Measurements from ENCODE around the gene CGB2. TPM values are rescaled to one million over a fixed set of nuclear protein-coding genes. Genes with fewer than 3 reads are reported as not detected.
"Not testable (repeated sequence)": the region's sequence is repeated elsewhere in the genome, so short reads cannot be mapped to it uniquely, and the experiment has no call there.

CGB2 gene
- total RNA-seq, 1 donor from 2014 or later, result not detected

DNA sequence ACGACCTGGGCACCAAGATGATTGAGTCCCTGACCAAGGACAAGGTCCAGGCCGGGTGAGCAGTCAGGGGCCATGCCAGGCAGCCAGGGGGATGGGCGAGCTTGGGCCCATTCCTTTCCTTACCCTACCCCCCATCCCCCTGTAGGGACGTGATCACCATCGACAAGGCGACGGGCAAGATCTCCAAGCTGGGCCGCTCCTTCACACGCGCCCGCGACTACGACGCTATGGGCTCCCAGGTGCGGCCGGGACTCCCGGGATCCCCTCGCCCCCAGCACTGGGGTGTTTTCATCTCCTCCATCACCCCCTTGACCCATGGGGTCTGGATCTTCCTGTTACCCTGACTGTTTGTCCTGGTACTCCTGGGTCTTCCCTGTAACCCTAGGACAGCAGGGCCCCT is 21.9 kb upstream of the CGB2 start:
- no peak for DNase-seq (ENCODE audit: low read depth in 2 of 2)

DNA sequence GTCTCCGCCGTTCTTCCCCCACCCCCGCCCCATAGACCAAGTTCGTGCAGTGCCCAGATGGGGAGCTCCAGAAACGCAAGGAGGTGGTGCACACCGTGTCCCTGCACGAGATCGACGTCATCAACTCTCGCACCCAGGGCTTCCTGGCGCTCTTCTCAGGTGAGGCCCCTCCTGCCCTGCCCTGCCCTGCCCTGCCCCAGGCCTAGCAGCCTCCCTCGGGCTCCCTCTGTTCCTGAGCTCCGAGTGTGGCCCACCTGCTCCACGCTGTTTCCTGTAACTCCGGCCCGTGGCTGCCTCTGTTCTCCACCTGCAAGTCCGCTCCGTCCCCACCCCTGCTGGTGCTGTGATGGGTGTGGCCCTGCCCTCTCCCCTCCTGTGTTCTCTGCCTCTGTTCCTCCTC is 21.2 kb upstream of the CGB2 start:
- no peak for DNase-seq (ENCODE audit: low read depth in 2 of 2)

GRCh38 chr19:49011194-49011593 is 20.5 kb upstream of the CGB2 start:
- DNase-seq (ENCODE audit: low read depth in 2 of 2), result no peak

GRCh38 chr19:49014123-49014869 is 17.4 kb upstream of the CGB2 start:
- DNase-seq (ENCODE audit: low read depth in 2 of 2), result no peak

DNA sequence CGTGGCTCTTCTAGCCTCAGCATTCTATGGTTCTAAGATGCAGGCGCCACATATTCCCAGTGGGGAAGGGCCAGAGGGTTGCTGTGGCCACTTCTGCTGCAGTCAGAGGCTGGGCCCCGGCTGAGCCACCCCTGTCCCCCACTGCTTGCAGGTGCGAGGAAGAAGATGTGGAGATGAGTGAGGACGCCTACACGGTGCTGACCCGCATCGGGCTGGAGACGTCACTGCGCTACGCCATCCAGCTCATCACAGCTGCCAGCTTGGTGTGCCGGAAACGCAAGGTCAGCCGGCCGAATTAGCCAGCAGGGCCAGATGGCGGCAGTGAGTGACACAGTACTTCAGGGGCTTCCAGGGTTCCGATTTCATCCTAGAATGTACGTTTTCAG is 16.8 kb upstream of the CGB2 start:
- no peak for DNase-seq (ENCODE audit: low read depth in 2 of 2)

DNA sequence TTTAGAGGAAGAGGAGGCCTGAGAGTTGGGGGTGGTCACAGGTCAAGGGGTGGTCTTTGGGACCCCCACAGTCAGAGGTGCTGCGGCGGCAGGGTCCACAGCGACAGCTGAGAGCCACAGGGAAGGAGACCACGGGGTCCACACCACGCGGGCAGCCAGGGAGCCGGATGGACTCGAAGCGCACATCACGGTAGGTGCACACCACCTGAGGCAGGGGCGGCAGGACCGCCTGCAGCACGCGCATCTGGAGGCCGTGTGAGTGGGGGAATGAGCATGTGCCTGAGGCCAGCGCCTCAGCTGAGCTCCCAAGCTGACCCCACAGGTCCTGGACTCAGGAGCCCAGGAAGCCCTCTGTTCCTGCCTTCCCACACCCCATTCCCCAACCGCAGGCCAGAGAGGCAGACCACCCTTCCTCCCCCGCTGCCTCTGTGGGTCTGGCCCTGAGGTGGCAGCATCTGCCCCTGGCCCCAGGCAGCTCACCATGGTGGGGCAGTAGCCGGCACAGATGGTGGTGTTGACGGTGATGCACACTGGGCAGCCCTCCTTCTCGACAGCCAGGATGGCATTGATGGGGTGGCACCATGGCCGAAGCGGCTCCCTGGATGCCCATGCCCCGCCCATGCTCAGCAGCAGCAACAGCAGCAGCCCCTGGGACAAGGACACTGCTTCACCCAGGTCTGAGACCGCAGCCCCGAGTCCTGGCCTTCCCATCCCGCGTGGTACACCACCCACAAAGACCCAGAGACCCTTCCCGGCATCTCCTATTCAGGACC is 15.4 kb upstream of the CGB2 start:
- no peak for DNase-seq (ENCODE audit: low read depth in 2 of 2)

- no peak for DNase-seq (ENCODE audit: low read depth in 2 of 2)
Measured at GRCh38 chr19:49017041-49017665, 14.5 kb upstream of the CGB2 start, which contains the start of gene LHB. LHB (minus strand) TSS chr19:49017091; CDS start chr19:49017081, 10 bp downstream.

- DNase-seq (ENCODE audit: low read depth in 2 of 2), result peak; percentile 60 to 72
Measured at GRCh38 chr19:49017666-49018351, 13.9 kb upstream of the CGB2 start.

DNA sequence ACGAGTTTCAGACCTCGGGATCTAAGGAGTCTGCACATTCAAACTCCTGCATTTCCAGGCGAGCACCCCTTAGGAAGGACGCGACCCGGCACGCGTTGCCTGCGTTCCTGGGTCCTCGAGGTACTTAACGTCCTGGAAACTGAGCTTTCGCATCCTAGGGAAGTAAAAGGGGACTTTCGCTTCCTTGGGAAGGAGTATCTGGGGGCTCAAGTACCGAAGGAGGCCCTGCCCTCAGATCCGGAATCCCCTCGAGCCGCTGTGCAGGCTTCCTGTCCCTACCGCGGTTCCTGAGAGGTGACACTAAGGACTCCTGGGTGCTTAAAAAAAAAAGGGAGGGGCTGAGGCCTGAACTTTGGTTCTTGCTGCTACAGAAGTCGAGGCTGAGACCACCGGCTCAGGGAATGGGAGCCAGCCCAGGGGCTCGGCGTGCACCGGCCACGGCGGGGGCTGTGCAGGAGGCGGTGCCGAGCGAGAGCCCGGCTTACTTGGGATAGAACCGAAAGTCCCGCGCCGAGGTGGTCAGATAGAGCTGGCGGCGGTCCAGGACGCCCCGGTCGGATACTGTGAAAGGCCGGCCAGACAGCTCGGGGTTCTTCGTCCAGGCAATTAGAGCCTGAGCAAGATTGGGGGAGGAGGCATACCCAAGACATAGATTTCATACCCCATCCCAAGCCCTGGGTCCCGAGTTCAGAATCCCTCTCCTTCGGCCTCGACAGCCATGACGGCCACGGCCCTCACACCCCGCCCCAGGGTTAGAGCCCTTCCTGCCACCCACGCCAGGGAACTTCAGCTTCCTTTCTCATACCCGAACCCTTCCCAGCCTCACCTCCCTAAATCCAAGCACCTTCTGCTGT is 13.1 kb upstream of the CGB2 start:
- DNase-seq (ENCODE audit: low read depth in 2 of 2), result not testable (repeated sequence)

GRCh38 chr19:49019242-49019932 is 12.3 kb upstream of the CGB2 start:
- DNase-seq (ENCODE audit: low read depth in 2 of 2), result peak; percentile 54 to 64

GRCh38 chr19:49020342-49020741 is 11.3 kb upstream of the CGB2 start:
- no peak for DNase-seq (ENCODE audit: low read depth in 2 of 2)

DNA sequence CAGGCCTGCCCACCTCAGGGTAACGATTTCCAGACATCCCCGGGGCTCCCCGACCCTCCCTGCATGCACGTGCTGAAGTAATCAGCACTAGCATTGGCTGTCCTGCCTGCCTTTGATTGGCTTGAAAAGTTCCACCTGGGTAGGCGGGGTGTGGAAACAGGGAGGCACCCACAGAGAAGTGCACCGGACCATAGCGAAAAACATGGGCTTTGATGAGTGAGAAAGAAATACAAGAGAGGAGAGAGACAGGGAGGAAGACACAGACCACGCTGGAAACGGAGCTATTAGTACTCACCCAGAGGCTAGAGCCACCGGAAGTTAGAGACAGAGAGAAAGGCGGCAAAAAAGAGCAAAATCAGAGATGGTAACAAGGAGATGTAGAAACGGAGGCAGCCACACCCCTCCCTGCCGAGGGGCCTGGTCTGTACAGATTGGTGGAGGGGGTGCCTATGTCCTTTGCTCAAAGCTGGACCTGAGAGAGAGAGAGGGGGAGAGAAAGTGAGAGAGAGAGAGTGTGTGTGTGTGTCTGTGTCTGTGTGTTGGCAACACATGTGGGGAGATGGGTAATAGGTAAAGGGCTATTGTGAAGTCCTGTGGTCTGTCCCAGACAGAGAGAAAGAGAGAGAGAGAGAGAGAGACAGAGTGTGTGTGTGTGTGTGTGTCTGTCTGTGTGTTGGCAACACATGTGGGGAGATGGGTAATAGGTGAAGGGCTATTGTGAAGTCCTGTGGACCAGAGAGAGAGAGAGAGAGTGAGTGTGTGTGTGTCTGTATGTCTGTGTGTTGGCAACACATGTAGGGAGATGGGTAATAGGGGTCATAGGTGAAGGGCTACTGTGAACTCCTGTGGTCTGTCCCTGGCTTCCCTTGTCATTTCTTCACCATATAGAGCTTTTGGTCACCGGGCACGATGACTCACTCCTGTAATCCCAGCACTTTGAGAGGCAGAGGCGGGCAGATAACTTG is 10.5 kb upstream of the CGB2 start:
- no peak for DNase-seq (ENCODE audit: low read depth in 2 of 2)

DNA sequence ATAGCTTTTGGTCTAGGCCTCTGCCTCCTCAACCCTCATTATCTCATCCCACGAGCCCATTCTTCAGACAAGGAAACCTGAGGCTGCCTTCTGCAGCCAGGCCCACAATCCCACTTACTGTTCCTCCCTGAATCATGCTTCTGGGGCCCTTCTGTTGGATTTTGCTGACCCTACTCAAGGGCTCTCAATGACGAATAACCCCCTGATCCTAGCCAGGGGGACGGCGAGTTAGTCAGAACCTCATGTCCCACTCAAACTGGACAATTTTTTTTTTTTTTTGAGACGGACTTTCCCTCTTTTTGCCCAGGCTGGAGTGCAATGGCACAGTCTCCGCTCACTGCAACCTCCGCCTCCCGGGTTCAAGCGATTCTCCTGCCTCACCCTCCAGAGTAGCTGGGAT is 9.6 kb upstream of the CGB2 start:
- DNase-seq (ENCODE audit: low read depth in 2 of 2), result no peak

DNA sequence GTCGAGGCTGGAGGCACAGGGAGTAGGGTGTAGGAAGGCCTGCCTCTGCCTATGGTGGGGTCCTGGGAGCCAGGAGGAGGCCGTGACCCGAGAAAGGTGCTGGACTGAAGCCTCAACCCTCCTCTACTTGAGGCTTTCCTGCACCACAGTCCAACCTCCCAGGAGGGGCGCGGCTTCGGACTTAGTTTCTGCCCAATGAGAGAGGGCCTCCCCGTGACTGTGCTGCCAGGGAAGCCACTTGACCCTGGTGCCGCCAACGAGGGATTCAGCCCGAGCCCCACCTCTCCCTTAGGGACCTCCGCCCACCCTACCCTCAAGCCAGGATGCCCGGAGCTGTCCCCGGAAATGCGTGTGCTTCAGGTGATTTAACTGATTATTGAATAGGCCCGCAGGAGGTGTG is 7.5 kb upstream of the CGB2 start, which contains the start of gene CGB3:
Gene CGB3 (minus strand): TSS at position 101 of the 400 bp plus-strand sequence. CDS start 362 bp downstream, outside the sequence.
- not testable (repeated sequence) for DNase-seq (ENCODE audit: low read depth in 2 of 2)

- not testable (repeated sequence) for DNase-seq (ENCODE audit: low read depth in 2 of 2)
Measured at GRCh38 chr19:49025088-49025487, 6.6 kb upstream of the CGB2 start.

DNA sequence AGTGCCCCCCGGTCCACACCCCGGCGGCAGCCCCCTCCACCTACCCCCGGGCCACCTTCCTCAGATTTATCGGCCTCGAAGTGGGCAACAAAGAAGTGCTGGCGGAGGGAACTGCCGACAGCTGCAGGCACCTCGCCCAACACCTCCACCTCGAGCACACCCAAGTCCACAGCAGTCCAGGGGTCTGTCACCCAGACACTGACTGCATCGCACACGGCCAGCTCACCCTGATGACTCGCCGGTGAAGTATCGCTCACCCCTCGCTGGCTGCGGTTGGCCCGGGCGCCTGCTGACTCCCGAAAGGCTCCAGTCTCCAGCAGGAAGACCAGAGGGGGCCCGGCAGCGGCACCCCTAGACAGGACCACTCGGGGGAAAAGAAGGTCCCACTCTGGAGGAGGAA is 6.1 kb upstream of the CGB2 start:
- DNase-seq (ENCODE audit: low read depth in 2 of 2), result not testable (repeated sequence)

- DNase-seq (ENCODE audit: low read depth in 2 of 2), result not testable (repeated sequence)
Measured at GRCh38 chr19:49028686-49029085, 3.0 kb upstream of the CGB2 start.

DNA sequence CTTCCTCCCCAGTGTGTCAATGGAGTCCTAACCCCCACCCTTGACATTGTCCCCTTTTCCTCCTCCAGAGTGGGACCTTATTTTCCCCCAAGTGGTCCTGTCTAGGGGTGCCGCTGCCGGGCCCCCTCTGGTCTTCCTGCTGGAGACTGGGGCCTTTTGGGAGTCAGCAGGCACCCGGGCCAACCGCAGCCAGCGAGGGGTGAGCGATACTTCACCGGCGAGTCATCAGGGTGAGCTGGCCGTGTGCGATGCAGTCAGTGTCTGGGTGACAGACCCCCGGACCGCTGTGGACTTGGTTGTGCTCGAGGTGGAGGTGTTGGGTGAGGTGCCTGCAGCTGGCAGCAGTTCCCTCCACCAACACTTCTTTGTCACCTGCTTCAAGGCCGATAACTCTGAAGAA is 1.9 kb upstream of the CGB2 start:
- not testable (repeated sequence) for DNase-seq (ENCODE audit: low read depth in 2 of 2)

GRCh38 chr19:49030323-49030722 is 1.4 kb upstream of the CGB2 start:
- DNase-seq (ENCODE audit: low read depth in 2 of 2), result not testable (repeated sequence)

All from lung microvascular endothelial cell (primary cell).